ENCODE data around the gene VCL. TPM values are rescaled to one million over a fixed set of nuclear protein-coding genes. Genes with fewer than 3 reads are reported as not detected.
"Not testable (repeated sequence)": the region's sequence is repeated elsewhere in the genome, so short reads cannot be mapped to it uniquely, and the experiment has no call there.

Gene VCL
- polyA plus RNA-seq, 3 donors: 117 to 132 (median 128) TPM

DNA sequence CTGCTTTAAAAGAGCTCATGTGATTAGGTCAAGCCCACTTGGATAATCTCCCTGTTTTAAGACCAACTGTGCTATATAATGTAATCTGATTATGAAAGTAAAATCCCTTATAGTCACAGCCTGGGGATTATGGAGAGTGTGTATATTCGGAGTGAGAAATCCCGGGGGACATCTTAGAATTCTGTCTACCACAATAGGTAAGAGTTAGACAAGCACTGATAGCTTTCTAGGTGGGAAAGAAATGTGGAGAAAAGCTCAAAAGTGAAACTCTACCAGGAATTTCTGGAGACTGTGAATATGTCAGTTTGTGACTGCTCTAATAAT lies 2.9 kb upstream of the VCL start:
- DNase-seq (ENCODE audit: extremely low read depth in 1 of 11, low read depth in 9 of 11, low spot score in 4 of 11): no peak

GRCh38 chr10:73997461-73997786 lies 492 bp upstream of the VCL start:
- peak in 1 of 11 donors; percentile 74 for DNase-seq (ENCODE audit: extremely low read depth in 1 of 11, low read depth in 9 of 11, low spot score in 4 of 11)

- no peak for DNase-seq (ENCODE audit: extremely low read depth in 1 of 11, low read depth in 9 of 11, low spot score in 4 of 11)
These were observed 660 bp downstream of the VCL start for GRCh38 chr10:73998623-73998928.

DNA sequence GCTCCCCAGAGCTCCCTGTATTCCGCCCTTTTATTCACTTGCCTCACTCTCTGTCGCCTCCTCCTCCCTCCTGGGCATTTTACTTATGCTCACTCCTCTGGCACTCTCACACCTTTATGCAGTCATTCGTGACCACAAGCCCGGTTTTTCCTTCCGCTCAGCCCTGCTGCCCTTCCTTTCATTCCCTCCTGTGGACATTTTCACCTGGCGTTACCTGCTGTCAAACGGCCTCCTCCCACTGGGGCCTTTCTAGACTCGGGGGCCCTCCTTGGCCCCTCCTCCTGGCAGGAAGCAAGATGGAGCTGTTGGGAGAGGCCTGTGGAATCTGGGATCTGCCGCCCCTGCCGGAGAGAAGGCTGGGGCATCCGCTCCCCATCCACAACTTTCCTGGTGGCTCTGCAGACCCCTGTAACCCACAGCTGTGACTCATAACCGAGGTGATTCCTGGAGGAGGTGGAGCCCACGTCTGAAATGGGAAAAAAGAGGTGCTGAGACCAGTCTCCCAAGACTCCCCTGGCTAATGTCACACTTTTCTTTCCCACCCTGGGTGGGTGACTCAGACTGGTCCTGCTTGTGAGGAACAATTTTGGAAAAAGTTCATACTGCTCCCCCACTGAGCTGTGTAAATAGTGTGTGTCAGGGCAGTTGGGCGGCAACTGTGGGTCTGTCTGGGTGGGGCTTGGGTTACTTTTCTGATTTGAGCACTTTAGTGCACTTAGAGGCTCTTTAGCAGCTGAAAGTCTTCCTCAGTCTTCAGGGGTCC lies 1.2 kb downstream of the VCL start:
- DNase-seq (ENCODE audit: extremely low read depth in 1 of 11, low read depth in 9 of 11, low spot score in 4 of 11): peak in 10 of 11 donors; percentile 65 to 84 (median 79)

- peak in 2 of 11 donors; percentile 17 to 20 for DNase-seq (ENCODE audit: extremely low read depth in 1 of 11, low read depth in 9 of 11, low spot score in 4 of 11)
These were observed 1.8 kb downstream of the VCL start for GRCh38 chr10:73999703-74000102.

DNA sequence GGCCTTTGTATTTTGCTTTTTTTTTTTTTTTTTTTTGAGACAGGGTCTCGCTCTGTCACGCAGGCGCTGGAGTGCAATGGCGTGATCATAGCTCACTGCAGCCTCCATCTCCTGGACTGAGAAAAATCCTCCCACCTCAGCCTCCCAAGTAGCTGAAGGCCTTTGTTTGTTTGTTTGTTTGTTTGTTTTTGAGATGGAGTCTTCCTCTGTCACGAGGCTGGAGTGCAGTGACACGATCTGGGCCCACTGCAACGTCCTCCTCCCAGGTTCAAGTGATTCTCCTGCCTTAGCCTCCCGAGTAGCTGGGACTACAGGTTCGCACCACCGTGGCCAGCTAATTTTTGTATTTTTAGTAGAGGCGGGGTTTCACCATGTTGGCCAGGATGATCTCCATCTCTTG lies 2.3 kb downstream of the VCL start:
- not testable (repeated sequence) for DNase-seq (ENCODE audit: extremely low read depth in 1 of 11, low read depth in 9 of 11, low spot score in 4 of 11)

- DNase-seq (ENCODE audit: extremely low read depth in 1 of 11, low read depth in 9 of 11, low spot score in 4 of 11): no peak
These were observed 3.2 kb downstream of the VCL start for GRCh38 chr10:74000892-74001669.

DNA sequence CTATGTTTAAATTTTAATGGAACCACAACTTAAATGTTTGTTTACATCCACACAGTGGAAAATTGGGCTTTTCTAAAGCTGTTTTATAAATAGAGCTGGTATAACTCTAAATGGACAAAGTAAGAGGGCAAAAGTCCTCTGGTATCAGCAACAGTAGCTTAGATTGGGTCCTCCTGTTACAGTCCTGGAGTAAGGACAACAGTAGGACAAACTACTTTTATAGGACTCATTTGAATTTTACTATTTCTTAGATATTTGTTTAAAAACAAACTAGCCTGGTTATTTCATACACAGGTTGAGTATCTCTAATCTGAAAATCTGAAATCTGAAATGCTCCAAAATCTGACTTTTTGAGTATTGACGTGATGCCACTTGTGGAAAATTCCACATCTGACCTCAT lies 8.4 kb downstream of the VCL start:
- no peak for DNase-seq (ENCODE audit: extremely low read depth in 1 of 11, low read depth in 9 of 11, low spot score in 4 of 11)

GRCh38 chr10:74008212-74008731 lies 10.4 kb downstream of the VCL start:
- DNase-seq (ENCODE audit: extremely low read depth in 1 of 11, low read depth in 9 of 11, low spot score in 4 of 11): no peak

DNA sequence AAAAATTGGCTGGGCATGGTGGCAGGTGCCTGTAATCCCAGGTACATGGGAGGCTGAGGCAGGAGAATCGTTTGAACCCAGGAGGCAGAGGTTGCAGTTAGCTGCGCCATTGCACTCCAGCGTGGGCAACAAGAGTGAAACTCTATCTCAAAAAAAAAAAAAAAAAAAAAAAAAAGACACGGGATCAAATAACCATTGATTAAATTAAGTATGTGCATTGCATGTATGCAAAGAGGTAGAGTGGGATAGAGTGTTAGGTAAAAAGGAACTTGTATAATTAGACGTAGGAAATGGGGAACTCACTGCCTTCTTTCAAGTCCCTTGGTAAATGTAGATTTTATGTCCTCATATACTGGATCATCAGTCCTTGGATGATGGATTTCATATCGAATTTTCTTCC lies 13.1 kb downstream of the VCL start:
- DNase-seq (ENCODE audit: extremely low read depth in 1 of 11, low read depth in 9 of 11, low spot score in 4 of 11): no peak

GRCh38 chr10:74011770-74012169 lies 13.9 kb downstream of the VCL start:
- peak in 7 of 11 donors; percentile 19 to 53 (median 35) for DNase-seq (ENCODE audit: extremely low read depth in 1 of 11, low read depth in 9 of 11, low spot score in 4 of 11)

DNA sequence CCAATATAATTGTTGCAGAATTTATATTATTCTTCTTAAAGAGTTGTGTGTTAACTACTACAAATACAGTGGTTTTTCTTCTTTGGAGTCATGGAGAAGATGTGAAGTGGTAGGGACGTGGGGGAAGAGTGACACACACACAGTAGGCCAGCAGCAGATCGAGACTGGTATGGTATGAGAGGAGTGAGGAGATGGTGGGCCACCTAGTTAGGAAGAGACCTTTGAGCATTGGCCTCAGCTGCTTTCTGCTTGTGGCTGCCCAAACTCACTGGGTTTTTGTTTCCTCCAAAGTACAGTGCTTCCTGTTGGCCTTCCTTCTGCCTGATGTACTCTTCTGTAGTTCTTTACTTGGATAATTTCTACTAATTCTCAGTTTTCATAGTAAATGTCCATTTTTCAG lies 14.6 kb downstream of the VCL start:
- DNase-seq (ENCODE audit: extremely low read depth in 1 of 11, low read depth in 9 of 11, low spot score in 4 of 11): no peak

DNA sequence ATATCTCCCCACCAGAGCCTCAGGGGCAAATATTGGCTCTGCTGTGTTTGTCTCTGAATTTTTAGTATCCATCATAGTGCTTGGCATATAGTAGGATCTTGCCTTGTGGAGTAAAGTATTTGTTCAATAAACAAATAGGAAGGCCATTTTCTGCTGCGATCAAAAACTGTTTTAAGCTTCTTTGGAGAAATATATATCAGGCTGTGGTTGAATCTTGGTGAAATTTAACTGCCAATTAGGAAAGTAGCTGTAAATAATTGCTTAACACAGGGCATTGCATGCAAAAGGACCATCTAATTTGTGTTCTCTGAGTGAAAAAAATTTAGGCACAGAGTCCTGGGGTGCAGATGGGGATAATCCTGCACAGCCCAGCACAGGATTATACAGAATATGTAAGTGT lies 15.1 kb downstream of the VCL start:
- DNase-seq (ENCODE audit: extremely low read depth in 1 of 11, low read depth in 9 of 11, low spot score in 4 of 11): no peak

DNA sequence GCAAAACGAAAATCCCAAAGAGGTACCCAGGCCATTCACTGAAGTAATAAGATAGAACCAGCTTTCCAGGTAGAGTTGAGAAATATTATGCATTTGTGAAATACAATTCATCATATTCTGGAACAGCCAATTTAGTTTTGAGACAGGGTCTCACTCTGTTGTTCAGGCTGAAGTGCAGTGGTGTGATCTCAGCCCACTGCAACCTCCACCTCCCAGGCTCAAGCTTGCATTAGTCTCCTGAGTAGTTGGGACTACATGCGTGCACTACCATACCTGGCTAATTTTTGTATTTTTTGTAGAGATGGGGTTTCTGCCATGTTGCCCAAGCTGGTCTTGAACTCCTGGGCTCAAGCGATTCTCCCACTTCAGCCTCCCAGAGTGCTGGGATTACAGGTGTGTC lies 16.7 kb downstream of the VCL start:
- not testable (repeated sequence) for DNase-seq (ENCODE audit: extremely low read depth in 1 of 11, low read depth in 9 of 11, low spot score in 4 of 11)

DNA sequence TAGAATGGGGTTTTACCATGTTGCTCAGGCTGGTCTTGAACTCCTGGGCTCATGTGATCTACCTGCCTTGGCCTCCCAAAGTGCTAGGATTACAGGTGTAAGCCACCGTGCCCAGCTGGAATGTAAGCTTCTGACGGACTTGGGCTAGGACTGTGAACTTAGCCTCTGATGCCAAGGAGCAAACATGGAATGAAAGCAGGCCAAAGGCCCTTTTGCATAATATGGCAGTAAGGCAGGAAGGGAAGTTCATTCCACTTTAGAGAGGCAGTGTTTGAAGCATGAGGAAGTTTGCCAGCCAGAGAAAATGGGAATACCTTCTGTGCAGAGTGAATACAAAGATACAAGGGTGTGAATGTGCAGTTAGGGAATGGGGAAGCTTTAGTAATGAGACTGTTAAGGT lies 20.3 kb downstream of the VCL start:
- no peak for DNase-seq (ENCODE audit: extremely low read depth in 1 of 11, low read depth in 9 of 11, low spot score in 4 of 11)

GRCh38 chr10:74021248-74022055 lies 23.5 kb downstream of the VCL start:
- no peak for DNase-seq (ENCODE audit: extremely low read depth in 1 of 11, low read depth in 9 of 11, low spot score in 4 of 11)

GRCh38 chr10:74022926-74023629 lies 25.2 kb downstream of the VCL start:
- DNase-seq (ENCODE audit: extremely low read depth in 1 of 11, low read depth in 9 of 11, low spot score in 4 of 11): no peak

DNA sequence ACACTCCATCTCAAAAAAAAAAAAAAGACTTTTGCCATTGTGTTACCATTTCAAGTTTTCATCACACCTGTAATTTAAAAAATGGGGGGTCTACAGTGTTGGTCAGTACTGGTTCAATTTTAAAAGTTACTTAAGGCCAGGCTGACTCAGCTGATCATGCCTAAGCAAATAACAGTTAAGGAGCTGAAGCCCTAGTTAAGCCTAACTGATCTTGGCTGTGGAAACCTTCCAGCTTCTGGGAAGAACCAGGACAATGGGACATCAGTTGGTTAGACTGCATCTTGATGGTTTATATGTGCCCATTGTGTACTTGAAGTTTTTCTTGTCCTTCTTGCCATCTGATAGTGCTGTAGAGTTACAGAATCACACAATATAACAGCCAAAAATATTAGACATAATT lies 26.7 kb downstream of the VCL start:
- no peak for DNase-seq (ENCODE audit: extremely low read depth in 1 of 11, low read depth in 9 of 11, low spot score in 4 of 11)

GRCh38 chr10:74025380-74025978 lies 27.6 kb downstream of the VCL start:
- DNase-seq (ENCODE audit: extremely low read depth in 1 of 11, low read depth in 9 of 11, low spot score in 4 of 11): no peak

All from renal cortex interstitium (tissue), 11 donors.